DOHH2 (cell line): ENCODE results near the gene TAPBPL.

ENCODE experiments used
- EZH2phosphoT487 ChIP-seq: fragments of 200-600 bp; sonication (generic); IDR thresholded peaks from 2 replicates; pipeline ENCODE4 v1.6.1; 2017; ENCODE audit warnings: borderline replicate concordance, mild to moderate bottlenecking, antibody characterized with exemption, low read length, moderate library complexity, mixed read lengths
- TF ChIP-seq, protein P1 (sequence below): fragments of 200-600 bp; sonication (generic); IDR thresholded peaks from one replicate; pipeline ENCODE4 v1.5.1; 2014; ENCODE audit warnings: antibody characterized with exemption, mild to moderate bottlenecking, low read depth, low read length; ENCODE audit not compliant: poor library complexity, severe bottlenecking

DNA sequence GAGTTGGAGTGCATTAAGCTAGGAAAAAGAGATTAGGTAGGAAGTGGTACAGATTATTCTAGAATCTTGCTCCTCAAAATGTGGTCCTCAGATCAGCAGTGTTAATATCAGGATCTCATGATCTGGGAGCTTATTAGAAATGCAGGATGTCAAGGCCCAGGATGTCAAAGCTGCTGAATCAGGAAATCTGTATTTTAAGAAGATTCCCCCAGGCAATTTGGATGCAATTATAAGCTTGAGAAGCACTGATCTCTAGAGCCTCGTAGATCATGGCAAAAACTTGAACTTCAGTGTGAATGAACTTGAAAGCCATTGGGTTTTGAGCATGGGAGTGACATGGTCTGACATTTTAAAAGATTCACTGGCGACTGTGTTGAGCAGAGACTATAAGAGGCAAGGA is 48.6 kb downstream of the TAPBPL start:
- TF ChIP-seq, protein P1, sequence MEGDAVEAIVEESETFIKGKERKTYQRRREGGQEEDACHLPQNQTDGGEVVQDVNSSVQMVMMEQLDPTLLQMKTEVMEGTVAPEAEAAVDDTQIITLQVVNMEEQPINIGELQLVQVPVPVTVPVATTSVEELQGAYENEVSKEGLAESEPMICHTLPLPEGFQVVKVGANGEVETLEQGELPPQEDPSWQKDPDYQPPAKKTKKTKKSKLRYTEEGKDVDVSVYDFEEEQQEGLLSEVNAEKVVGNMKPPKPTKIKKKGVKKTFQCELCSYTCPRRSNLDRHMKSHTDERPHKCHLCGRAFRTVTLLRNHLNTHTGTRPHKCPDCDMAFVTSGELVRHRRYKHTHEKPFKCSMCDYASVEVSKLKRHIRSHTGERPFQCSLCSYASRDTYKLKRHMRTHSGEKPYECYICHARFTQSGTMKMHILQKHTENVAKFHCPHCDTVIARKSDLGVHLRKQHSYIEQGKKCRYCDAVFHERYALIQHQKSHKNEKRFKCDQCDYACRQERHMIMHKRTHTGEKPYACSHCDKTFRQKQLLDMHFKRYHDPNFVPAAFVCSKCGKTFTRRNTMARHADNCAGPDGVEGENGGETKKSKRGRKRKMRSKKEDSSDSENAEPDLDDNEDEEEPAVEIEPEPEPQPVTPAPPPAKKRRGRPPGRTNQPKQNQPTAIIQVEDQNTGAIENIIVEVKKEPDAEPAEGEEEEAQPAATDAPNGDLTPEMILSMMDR, result no peak
- TF ChIP-seq EZH2phosphoT487, result no peak
